ENCODE measurements around the gene SRR. TPM values are rescaled to one million over a fixed set of nuclear protein-coding genes. Genes with fewer than 3 reads are reported as not detected.

Gene SRR
- total RNA-seq, 2 experiments from 2014 or later, result 9.6 to 12.7 TPM

DNA sequence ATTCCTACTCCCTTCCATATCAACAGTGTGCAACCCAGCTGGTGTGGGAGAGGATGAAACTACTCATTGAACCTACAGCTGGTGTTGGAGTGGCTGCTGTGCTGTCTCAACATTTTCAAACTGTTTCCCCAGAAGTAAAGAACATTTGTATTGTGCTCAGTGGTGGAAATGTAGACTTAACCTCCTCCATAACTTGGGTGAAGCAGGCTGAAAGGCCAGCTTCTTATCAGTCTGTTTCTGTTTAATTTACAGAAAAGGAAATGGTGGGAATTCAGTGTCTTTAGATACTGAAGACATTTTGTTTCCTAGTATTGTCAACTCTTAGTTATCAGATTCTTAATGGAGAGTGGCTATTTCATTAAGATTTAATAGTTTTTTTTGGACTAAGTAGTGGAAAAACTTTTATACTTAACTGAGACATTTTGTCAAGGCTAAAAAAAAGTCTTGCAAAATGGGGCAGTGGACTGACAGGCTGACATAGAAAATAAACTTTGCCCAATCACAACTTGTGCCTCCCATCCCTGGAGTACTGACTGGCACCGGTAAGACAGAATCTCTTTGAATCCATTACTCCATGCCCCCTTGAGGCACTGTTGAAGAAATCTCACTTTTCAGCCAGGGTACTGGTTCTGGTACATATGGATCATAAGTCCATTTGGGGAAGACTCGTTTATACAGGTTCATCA lies 20.0 kb downstream of the SRR start:
- ATAC-seq (no peak), DNase-seq (no peak)
- intact Hi-C loops (cut with micrococcal nuclease), result no loop called here
- H3K9me3 Mint-ChIP-seq, result no peaks in the 10 kb centered on the region
- H3K4me3 Mint-ChIP-seq, result no peak overlapping the region
- no peak for TF ChIP-seq CTCF (IDR thresholded peaks at IDR 0.05)
- CTCF ChIA-PET, result interaction anchor here (0.7 kb wide), 1 partner anchor 79 kb away, joined by 3 read pairs; no protein-coding TSS in a partner anchor
- H3K36me3 Mint-ChIP-seq (ENCODE audit: low read depth), result peaks cover 55% of the 10 kb centered on the region
- POLR2A ChIA-PET, result interaction anchor here (1.5 to 9.0 kb wide), 3 partner anchors 10 to 16 kb away, joined by 3 to 114 read pairs (median 6); partner anchors contain the start of genes SGSM2 and TSR1
- peaks cover 3% of the 10 kb centered on the region for H3K4me1 Mint-ChIP-seq (ENCODE audit: low read depth)
- no peaks in the 10 kb centered on the region for H3K27me3 Mint-ChIP-seq
- H3K27ac Mint-ChIP-seq, result no peak overlapping the region

GRCh38 chr17:2331303-2331702 lies 27.6 kb downstream of the SRR start:
- H3K9me3 Mint-ChIP-seq, result no peaks in the 10 kb centered on the region
- ATAC-seq, result no peak
- DNase-seq, result no peak
- no peak overlapping the region for H3K4me3 Mint-ChIP-seq
- intact Hi-C loops (cut with micrococcal nuclease), result no loop called here
- no peak for TF ChIP-seq CTCF (IDR thresholded peaks at IDR 0.05)
- H3K27me3 Mint-ChIP-seq, result no peaks in the 10 kb centered on the region
- ChIA-PET CTCF (interaction anchor here (0.9 to 1.4 kb wide), 4 partner anchors 9 to 273 kb away, joined by 3 to 4 read pairs (median 3); no protein-coding TSS in a partner anchor), POLR2A (interaction anchor here (0.6 to 10.5 kb wide), 6 partner anchors 10 to 61 kb away, joined by 3 to 114 read pairs (median 4); no protein-coding TSS in a partner anchor)
- peaks cover 13% of the 10 kb centered on the region for H3K4me1 Mint-ChIP-seq (ENCODE audit: low read depth)
- H3K27ac Mint-ChIP-seq, result no peak overlapping the region
- peaks cover 22% of the 10 kb centered on the region for H3K36me3 Mint-ChIP-seq (ENCODE audit: low read depth)

GRCh38 chr17:2335726-2336214 lies 32.0 kb downstream of the SRR start:
- Mint-ChIP-seq H3K27me3 (no peaks in the 10 kb centered on the region), H3K9me3 (no peaks in the 10 kb centered on the region), H3K27ac (peak overlapping the region; percentile 96), H3K36me3 (ENCODE audit: low read depth) (peaks cover 4% of the 10 kb centered on the region), H3K4me1 (ENCODE audit: low read depth) (peaks cover 9% of the 10 kb centered on the region), H3K4me3 (no peak overlapping the region)
- ChIA-PET CTCF (interaction anchor here (0.7 to 3.3 kb wide), 7 partner anchors 18 to 281 kb away, joined by 3 to 20 read pairs (median 4); partner anchors contain the start of genes HIC1, SMG6 and SRR), POLR2A (interaction anchor here (0.7 to 10.5 kb wide), 21 partner anchors 8 to 847 kb away, joined by 3 to 114 read pairs (median 4); partner anchors contain the start of genes SMG6 and SRR)
- DNase-seq, result no peak
- ATAC-seq, result no peak
- intact Hi-C loops (cut with micrococcal nuclease), result loop anchor here (5.0 kb wide), 1 partner anchor 83 kb away; no protein-coding TSS in a partner anchor
- no peak for TF ChIP-seq CTCF (IDR thresholded peaks at IDR 0.05)

DNA sequence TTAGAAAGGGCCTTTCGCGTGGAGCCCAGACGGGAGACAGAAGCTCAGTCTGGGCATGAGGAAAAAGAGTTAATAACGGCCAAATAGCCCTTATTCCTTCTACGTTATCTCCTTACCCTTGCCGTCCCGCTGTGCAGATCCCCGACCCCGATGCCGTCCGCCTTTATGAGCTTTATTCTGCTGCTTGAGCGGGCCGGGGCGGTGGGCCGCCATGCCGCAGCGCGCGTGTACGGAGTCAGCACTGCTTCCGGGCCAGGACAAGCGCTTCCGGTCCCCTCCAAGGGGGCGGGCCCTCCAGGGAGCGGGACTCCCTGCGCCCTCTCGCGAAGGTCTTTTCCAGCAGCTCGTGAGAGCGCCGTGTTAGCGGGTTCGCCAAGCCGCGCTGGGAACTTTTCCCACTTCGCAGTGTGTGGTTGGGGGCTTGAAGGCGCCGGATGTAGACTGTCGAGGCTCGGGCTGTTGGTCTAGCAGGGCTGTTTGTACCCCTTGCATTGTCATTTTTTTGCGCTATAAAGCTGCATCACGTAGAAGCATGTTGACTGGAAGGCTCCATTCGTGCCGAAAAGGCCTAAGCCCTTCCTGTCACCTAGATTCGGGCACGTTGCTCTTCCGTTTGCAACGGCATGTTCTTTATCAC lies 32.6 kb downstream of the SRR start, which contains the start of gene TSR1:
TSR1 (minus strand) TSS at position 243 of the 637 bp plus-strand sequence; CDS start at position 213, 30 bp downstream.
- no peaks in the 10 kb centered on the region for H3K27me3 Mint-ChIP-seq
- peak within 1 kb of the TSS; percentile 96 for H3K27ac Mint-ChIP-seq
- H3K4me1 Mint-ChIP-seq (ENCODE audit: low read depth), result peaks cover 9% of the 10 kb centered on the region
- DNase-seq (peak; percentile 92), ATAC-seq (peak; percentile 88)
- no peak for TF ChIP-seq CTCF (IDR thresholded peaks at IDR 0.05)
- CTCF ChIA-PET, result interaction anchor here (0.7 to 3.3 kb wide), 8 partner anchors 17 to 282 kb away, joined by 3 to 20 read pairs (median 4); partner anchors contain the start of genes HIC1, SMG6 and SRR
- H3K36me3 Mint-ChIP-seq (ENCODE audit: low read depth), result peaks cover 4% of the 10 kb centered on the region
- H3K4me3 Mint-ChIP-seq, result no peak within 1 kb of the TSS
- intact Hi-C loops (cut with micrococcal nuclease), result loop anchor here (5.0 kb wide), 1 partner anchor 84 kb away; no protein-coding TSS in a partner anchor
- POLR2A ChIA-PET, result interaction anchor here (0.7 to 10.5 kb wide), 21 partner anchors 9 to 848 kb away, joined by 3 to 114 read pairs (median 4); partner anchors contain the start of genes SMG6 and SRR
- no peaks in the 10 kb centered on the region for H3K9me3 Mint-ChIP-seq

Data from activated CD8-positive, alpha-beta T cell treated with anti-CD3 and anti-CD28 coated beads for 36 hours (primary cell).